Trophoblast cell (in vitro differentiated cells and primary cell): ENCODE results near the gene PIGL.
A peak's percentile ranks its signal among the peaks of the same experiment; 100 is the strongest.
"Not testable (repeated sequence)": the region's sequence is repeated elsewhere in the genome, so short reads cannot be mapped to it uniquely, and the experiment has no call there.

Experiments used
- DNase-seq, 2 donors: peaks; one replicate each; pipeline ENCODE4 v3.0.0-alpha.2; 2016
- H2AFZ ChIP-seq: 2 replicates; pipeline ENCODE4 v1.6.1; 2013; ENCODE audit warnings: low read length, moderate library complexity, mild to moderate bottlenecking; ENCODE audit not compliant: insufficient read depth, poor library complexity
- H2AK5ac ChIP-seq: 2 replicates; pipeline ENCODE4 v1.6.1; 2013; ENCODE audit warnings: mild to moderate bottlenecking, low read length
- H2BK120ac ChIP-seq: 2 replicates; pipeline ENCODE4 v1.6.1; 2013; ENCODE audit warnings: low read length, mild to moderate bottlenecking, moderate library complexity; ENCODE audit not compliant: insufficient read depth, poor library complexity
- H2BK12ac ChIP-seq: 2 replicates; pipeline ENCODE4 v1.6.1; 2013; ENCODE audit warnings: mild to moderate bottlenecking, low read length, moderate library complexity
- H2BK5ac ChIP-seq: 2 replicates; pipeline ENCODE4 v1.6.1; 2013; ENCODE audit warnings: low read length, low read depth, moderate library complexity, mild to moderate bottlenecking; ENCODE audit not compliant: poor library complexity
- H3K14ac ChIP-seq: 2 replicates; pipeline ENCODE4 v1.6.1; 2013; ENCODE audit warnings: mild to moderate bottlenecking, low read length
- H3K18ac ChIP-seq: 2 replicates; pipeline ENCODE4 v1.6.1; 2013; ENCODE audit warnings: mild to moderate bottlenecking, low read length
- H3K23ac ChIP-seq: 2 replicates; pipeline ENCODE4 v1.6.1; 2013; ENCODE audit warnings: low read length
- H3K27ac ChIP-seq: 2 replicates; pipeline ENCODE4 v1.5.1; 2013; ENCODE audit warnings: low read depth, mild to moderate bottlenecking, inconsistent platforms, low read length, moderate library complexity
- H3K27me3 ChIP-seq: 2 replicates; pipeline ENCODE4 v1.6.1; 2013; ENCODE audit warnings: inconsistent platforms, mild to moderate bottlenecking, low read length, moderate library complexity; ENCODE audit not compliant: insufficient read depth
- H3K36me3 ChIP-seq, 2 experiments: 1 replicate in 1 of 2; 2 replicates in 1 of 2; pipeline ENCODE4 v1.6.1; 2013; ENCODE audit warnings: low read length in 2 of 2, mild to moderate bottlenecking in 2 of 2, moderate library complexity in 1 of 2; ENCODE audit not compliant: insufficient read depth in 2 of 2, control insufficient read depth in 1 of 2
- H3K4ac ChIP-seq: 2 replicates; pipeline ENCODE4 v1.6.1; 2013; ENCODE audit warnings: low read depth, mild to moderate bottlenecking, low read length, moderate library complexity
- H3K4me1 ChIP-seq, 2 experiments: 1 replicate in 1 of 2; 2 replicates in 1 of 2; pipeline ENCODE4 v1.6.1; 2013; ENCODE audit warnings: low read length in 2 of 2, mild to moderate bottlenecking in 2 of 2, moderate library complexity in 1 of 2; ENCODE audit not compliant: insufficient read depth in 2 of 2, control insufficient read depth in 1 of 2
- H3K4me2 ChIP-seq: 2 replicates; pipeline ENCODE4 v1.6.1; 2013; ENCODE audit warnings: inconsistent platforms, mild to moderate bottlenecking, low read length, moderate library complexity
- H3K4me3 ChIP-seq: 2 replicates; pipeline ENCODE4 v1.5.1; 2013; ENCODE audit warnings: mild to moderate bottlenecking, low read depth, low read length, inconsistent platforms
- H3K79me1 ChIP-seq: one replicate; pipeline ENCODE4 v1.6.1; 2013; ENCODE audit warnings: low read length
- H3K79me2 ChIP-seq: 2 replicates; pipeline ENCODE4 v1.6.1; 2013; ENCODE audit warnings: low read length, mild to moderate bottlenecking; ENCODE audit not compliant: control insufficient read depth, insufficient read depth, poor library complexity
- H3K9ac ChIP-seq: 2 replicates; pipeline ENCODE4 v1.6.1; 2013; ENCODE audit warnings: mild to moderate bottlenecking, low read length
- H3K9me3 ChIP-seq: 2 replicates; pipeline ENCODE4 v1.6.1; 2013; ENCODE audit warnings: low read depth, mild to moderate bottlenecking, control low read depth, inconsistent platforms, low read length; ENCODE audit not compliant: insufficient read depth
- H4K12ac ChIP-seq: 2 replicates; pipeline ENCODE4 v1.6.1; 2013; ENCODE audit warnings: low read depth, mild to moderate bottlenecking, low read length, moderate library complexity
- H4K8ac ChIP-seq: 2 replicates; pipeline ENCODE4 v1.6.1; 2013; ENCODE audit warnings: low read depth, mild to moderate bottlenecking, low read length, moderate library complexity
- H4K91ac ChIP-seq: one replicate; pipeline ENCODE4 v1.6.1; 2013; ENCODE audit warnings: low read depth, mild to moderate bottlenecking, low read length, moderate library complexity
- WGBS: extraction: QIAGEN DNeasy Blood & Tissue Kit; methylation state at CpG from one replicate; pipeline ENCODE4 v1.1.7; 2013; ENCODE audit warnings: missing lambda C conversion rate; ENCODE audit not compliant: insufficient read length, insufficient coverage; ENCODE audit errors: extremely low coverage; 5-methylcytosine and 5-hydroxymethylcytosine counted together

PIGL gene

DNA sequence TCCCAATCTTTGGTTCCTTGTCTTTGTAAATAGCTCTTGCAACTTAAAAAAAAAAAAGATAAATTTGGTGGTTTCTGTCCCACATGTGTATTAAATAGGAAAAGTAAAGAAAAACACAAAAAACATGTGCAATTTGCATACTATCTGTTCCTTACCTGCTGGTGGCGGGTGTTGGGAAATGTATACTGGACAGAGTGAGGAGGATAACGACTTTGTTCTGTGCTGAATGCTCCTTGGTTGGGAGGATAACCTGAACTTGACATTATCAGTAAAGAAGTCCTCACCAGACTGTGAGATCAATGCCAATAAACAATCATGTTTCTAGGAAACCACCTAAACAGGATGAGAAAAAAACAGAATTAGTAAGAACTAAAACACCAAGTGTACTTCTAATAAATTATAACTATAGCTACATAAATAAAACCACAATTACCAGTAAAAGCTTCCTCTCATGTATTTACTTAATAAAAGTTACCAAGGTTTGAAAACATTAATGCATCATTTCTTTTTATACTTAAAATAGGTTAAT is 22.6 kb upstream of the PIGL start:
- not testable (repeated sequence) for H4K91ac ChIP-seq, H3K9me3 ChIP-seq, H3K18ac ChIP-seq, H3K9ac ChIP-seq, H3K79me1 ChIP-seq, H2AFZ ChIP-seq, H3K14ac ChIP-seq, DNase-seq, H2BK120ac ChIP-seq, H3K79me2 ChIP-seq, H3K23ac ChIP-seq, H4K12ac ChIP-seq, H3K4me2 ChIP-seq, H3K36me3 ChIP-seq, H2BK5ac ChIP-seq, H2AK5ac ChIP-seq, H4K8ac ChIP-seq, H3K4me1 ChIP-seq, H2BK12ac ChIP-seq, H3K4me3 ChIP-seq, H3K27me3 ChIP-seq, H3K27ac ChIP-seq, H3K4ac ChIP-seq
- WGBS, result no CpG with 5 or more reads among the region's 2 CpGs

DNA sequence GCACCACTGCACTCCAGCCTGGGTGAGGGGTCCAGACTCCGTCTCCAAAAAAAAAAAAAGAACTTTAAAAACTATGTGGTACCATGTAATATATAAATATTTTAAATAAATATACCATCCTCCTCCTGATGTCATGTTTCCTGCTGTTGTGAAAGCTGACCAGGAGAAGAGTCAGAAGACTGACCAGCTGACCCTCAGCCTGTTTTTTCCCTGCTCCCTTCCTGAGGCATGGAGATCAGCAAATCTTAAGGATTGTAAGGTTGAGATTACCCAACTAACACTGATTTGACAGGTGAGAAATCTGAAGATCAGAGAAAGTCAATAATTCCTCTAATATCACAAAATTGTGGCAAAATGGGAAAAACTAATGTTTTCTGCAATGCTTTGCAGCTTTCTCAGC is 19.7 kb upstream of the PIGL start:
- DNase-seq, result no peak
- no peak overlapping the region for H3K18ac ChIP-seq
- H2BK5ac ChIP-seq, result no peak overlapping the region
- H4K8ac ChIP-seq, result no peak overlapping the region
- H4K91ac ChIP-seq, result no peak overlapping the region
- H3K4me3 ChIP-seq, result no peak overlapping the region
- no peak overlapping the region for H4K12ac ChIP-seq
- H3K4me1 ChIP-seq, result no peaks in the 10 kb centered on the region
- H3K23ac ChIP-seq, result no peak overlapping the region
- no peak overlapping the region for H2BK120ac ChIP-seq
- no peak overlapping the region for H2AK5ac ChIP-seq
- no peaks in the 10 kb centered on the region for H3K27me3 ChIP-seq
- H3K27ac ChIP-seq, result no peak overlapping the region
- H3K79me1 ChIP-seq, result no peaks in the 10 kb centered on the region
- H3K9me3 ChIP-seq, result no peaks in the 10 kb centered on the region
- H2AFZ ChIP-seq, result no peak overlapping the region
- WGBS, result no CpG with 5 or more reads among the region's 1 CpG
- no peak overlapping the region for H3K9ac ChIP-seq
- H3K4ac ChIP-seq, result no peak overlapping the region
- no peak overlapping the region for H3K14ac ChIP-seq
- H3K36me3 ChIP-seq, result peaks cover 1 to 5% of the 10 kb centered on the region in 2 experiments
- H3K4me2 ChIP-seq, result no peak overlapping the region
- H2BK12ac ChIP-seq, result no peak overlapping the region
- H3K79me2 ChIP-seq, result peaks cover 2% of the 10 kb centered on the region

DNA sequence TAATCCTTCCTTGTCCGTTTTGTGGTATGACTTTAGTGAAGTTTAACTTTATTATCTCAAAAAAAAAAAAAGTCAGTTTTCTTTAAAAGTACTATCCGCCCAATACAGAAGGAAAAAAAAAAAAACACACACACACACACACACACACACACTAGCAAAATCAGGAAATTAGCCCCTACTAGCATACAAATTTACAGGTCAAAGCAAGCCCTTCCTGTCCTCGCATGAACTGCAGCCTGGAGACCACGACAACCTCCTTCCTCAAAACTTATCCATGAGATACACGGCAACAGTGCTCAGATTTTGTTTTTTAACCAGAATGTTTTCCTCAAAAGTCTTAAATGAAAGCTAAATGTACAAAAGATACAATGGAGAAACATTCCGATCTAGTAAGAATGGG is 17.9 kb upstream of the PIGL start:
- no peak overlapping the region for H3K9ac ChIP-seq
- H3K14ac ChIP-seq, result no peak overlapping the region
- no peak overlapping the region for H2AFZ ChIP-seq
- H2BK5ac ChIP-seq, result no peak overlapping the region
- no peak overlapping the region for H3K4me2 ChIP-seq
- no peak overlapping the region for H3K4me3 ChIP-seq
- no peaks in the 10 kb centered on the region for H3K27me3 ChIP-seq
- H2BK120ac ChIP-seq, result no peak overlapping the region
- H3K4me1 ChIP-seq, result peaks cover 2 to 3% of the 10 kb centered on the region in 2 experiments
- H2AK5ac ChIP-seq, result no peak overlapping the region
- DNase-seq, result no peak
- WGBS, result no CpG with 5 or more reads among the region's 6 CpGs
- no peak overlapping the region for H2BK12ac ChIP-seq
- H3K36me3 ChIP-seq, result no peaks in the 10 kb centered on the region
- H3K9me3 ChIP-seq, result no peaks in the 10 kb centered on the region
- H3K23ac ChIP-seq, result no peak overlapping the region
- no peak overlapping the region for H4K91ac ChIP-seq
- H3K18ac ChIP-seq, result no peak overlapping the region
- H3K27ac ChIP-seq, result no peak overlapping the region
- H3K79me1 ChIP-seq, result no peaks in the 10 kb centered on the region
- H3K79me2 ChIP-seq, result peaks cover 2% of the 10 kb centered on the region
- no peak overlapping the region for H4K8ac ChIP-seq
- no peak overlapping the region for H3K4ac ChIP-seq
- H4K12ac ChIP-seq, result no peak overlapping the region

DNA sequence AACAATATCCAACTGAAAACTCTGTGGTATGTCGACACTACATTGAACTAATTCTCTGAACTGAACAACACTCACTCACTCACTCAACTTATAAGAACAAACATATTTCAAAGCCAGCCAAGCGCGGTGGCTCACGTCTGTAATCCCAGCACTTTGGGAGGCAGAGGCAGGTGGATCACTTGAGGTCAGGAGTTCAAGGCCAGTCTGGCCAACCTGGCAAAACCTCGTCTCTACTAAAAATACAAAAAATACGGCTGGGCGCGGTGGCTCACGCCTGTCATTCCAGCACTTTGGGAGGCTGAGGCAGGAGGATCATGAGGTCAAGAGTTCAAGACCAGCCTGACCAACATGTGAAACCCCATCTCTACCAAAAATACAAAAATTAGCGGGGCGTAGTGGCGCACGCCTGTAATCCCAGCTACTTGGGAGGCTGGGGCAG is 15.3 kb upstream of the PIGL start:
- not testable (repeated sequence) for H2BK120ac ChIP-seq, H3K79me1 ChIP-seq, H3K4me1 ChIP-seq, H3K79me2 ChIP-seq, H3K4me2 ChIP-seq, H3K14ac ChIP-seq, DNase-seq, H2AFZ ChIP-seq, H2BK5ac ChIP-seq, H3K36me3 ChIP-seq, H3K23ac ChIP-seq, H4K12ac ChIP-seq, H3K4me3 ChIP-seq, H4K8ac ChIP-seq, H2AK5ac ChIP-seq, H3K27me3 ChIP-seq, H3K27ac ChIP-seq, H3K9ac ChIP-seq, H2BK12ac ChIP-seq, H3K18ac ChIP-seq, H4K91ac ChIP-seq, H3K9me3 ChIP-seq
- no CpG with 5 or more reads among the region's 13 CpGs for WGBS
- H3K4ac ChIP-seq, result peak overlapping the region; percentile 8
